HL-60 (cell line): ENCODE data around the gene KLHL30.

Experiments used
- DNase-seq, 2 experiments: peaks; one replicate each; pipeline ENCODE4 v3.0.0-alpha.2; 2010 to 2020; ENCODE audit warnings: low read depth in 1 of 2, low spot score in 1 of 2
- H3K27ac ChIP-seq: fragments of 250-450 bp; sonication (Bioruptor Pico); replicated peaks from 2 replicates; pipeline ENCODE4 v1.5.1; 2020; ENCODE audit warnings: mild to moderate bottlenecking, moderate library complexity
- H3K27me3 ChIP-seq: fragments of 250-450 bp; sonication (Bioruptor Pico); 2 replicates; pipeline ENCODE4 v1.5.1; 2021; ENCODE audit warnings: mild to moderate bottlenecking, moderate library complexity; ENCODE audit not compliant: insufficient read depth, poor library complexity, severe bottlenecking
- H3K4me3 ChIP-seq: replicated peaks from 2 replicates; pipeline ENCODE4 v1.5.1; 2011; ENCODE audit warnings: mild to moderate bottlenecking, control low read depth, low read length; ENCODE audit not compliant: insufficient read depth
- CTCF ChIP-seq: IDR thresholded peaks from one replicate; pipeline ENCODE4 v1.5.1; 2011; ENCODE audit warnings: low read length, control low read depth, inconsistent platforms; ENCODE audit not compliant: insufficient read depth
- GABPA ChIP-seq: IDR thresholded peaks from 2 replicates; pipeline ENCODE4 v1.6.1; 2012; ENCODE audit warnings: low read depth
- POLR2AphosphoS5 ChIP-seq: IDR thresholded peaks from 2 replicates; pipeline ENCODE4 v1.6.1; 2012; ENCODE audit warnings: low read depth
- REST ChIP-seq: IDR thresholded peaks from 2 replicates; pipeline ENCODE4 v1.6.1; 2012; ENCODE audit warnings: low read depth; ENCODE audit not compliant: insufficient replicate concordance
- SPI1 ChIP-seq: IDR thresholded peaks from 2 replicates; pipeline ENCODE4 v1.6.1; 2012; ENCODE audit warnings: low read depth, mild to moderate bottlenecking, borderline replicate concordance

The KLHL30 gene

GRCh38 chr2:238106698-238107524, 31.6 kb upstream of the KLHL30 start:
- Histone ChIP-seq H3K27ac (no peak overlapping the region), H3K27me3 (no peaks in the 10 kb centered on the region), H3K4me3 (no peak overlapping the region)
- peak; percentile 52 to 62 for DNase-seq
- TF ChIP-seq POLR2AphosphoS5 (no peak), SPI1 (no peak), CTCF (peak; percentile 51), GABPA (no peak), REST (no peak)

- Histone ChIP-seq H3K27ac (no peak overlapping the region), H3K27me3 (no peaks in the 10 kb centered on the region), H3K4me3 (no peak overlapping the region)
- no peak for TF ChIP-seq GABPA
- TF ChIP-seq CTCF, result no peak
- TF ChIP-seq REST, result no peak
- no peak for TF ChIP-seq SPI1
- TF ChIP-seq POLR2AphosphoS5, result no peak
- no peak for DNase-seq
These were observed 30.7 kb upstream of the KLHL30 start for GRCh38 chr2:238107525-238108422.

GRCh38 chr2:238108423-238109183, 29.9 kb upstream of the KLHL30 start:
- H3K4me3 ChIP-seq, result no peak overlapping the region
- TF ChIP-seq POLR2AphosphoS5, result no peak
- no peak for TF ChIP-seq REST
- TF ChIP-seq CTCF, result no peak
- TF ChIP-seq SPI1, result no peak
- TF ChIP-seq GABPA, result no peak
- H3K27ac ChIP-seq, result no peak overlapping the region
- H3K27me3 ChIP-seq, result no peaks in the 10 kb centered on the region
- peak in 1 of 2 experiments; percentile 59 for DNase-seq
